Right kidney (tissue), 9 donors: ENCODE measurements around the gene PCDHB7.
"Not testable (repeated sequence)": the region's sequence is repeated elsewhere in the genome, so short reads cannot be mapped to it uniquely, and the experiment has no call there.

Experiments used
- DNase-seq: peaks from one replicate; pipeline ENCODE4 v3.0.0-alpha.2; 2016
- long read RNA-seq, 8 donors: transcript quantifications; one replicate each; lab custom pipeline, GENCODE V29; 2026

Gene PCDHB7
- long read RNA-seq, donor 1, partial matches to known transcripts: 0 of 4 reads
- long read RNA-seq, donor 1, other reads (novel, unspliced or antisense): 0 of 4 reads
- long read RNA-seq, donor 2, partial matches to known transcripts: 0 of 2 reads
- long read RNA-seq, donor 2, other reads (novel, unspliced or antisense): 0 of 2 reads
- long read RNA-seq, donor 3, partial matches to known transcripts: 0 of 4 reads
- long read RNA-seq, donor 3, other reads (novel, unspliced or antisense): 0 of 4 reads
- long read RNA-seq, donor 4, partial matches to known transcripts: 0 of 3 reads
- long read RNA-seq, donor 4, other reads (novel, unspliced or antisense): 0 of 3 reads
- long read RNA-seq, donor 5, transcript PCDHB7-201 (1 exons, 3,765 nt): major isoform, 8 of 8 reads
- long read RNA-seq, donor 5, partial matches to known transcripts: 0 of 8 reads
- long read RNA-seq, donor 5, other reads (novel, unspliced or antisense): 0 of 8 reads
- long read RNA-seq, donor 6, transcript PCDHB7-201 (1 exons, 3,765 nt): major isoform, 8 of 8 reads
- long read RNA-seq, donor 6, partial matches to known transcripts: 0 of 8 reads
- long read RNA-seq, donor 6, other reads (novel, unspliced or antisense): 0 of 8 reads
- long read RNA-seq, donor 7, transcript PCDHB7-201 (1 exons, 3,765 nt): major isoform, 14 of 14 reads
- long read RNA-seq, donor 7, partial matches to known transcripts: 0 of 14 reads
- long read RNA-seq, donor 7, other reads (novel, unspliced or antisense): 0 of 14 reads
- long read RNA-seq, donor 8, transcript PCDHB7-201 (1 exons, 3,765 nt): major isoform, 6 of 6 reads
- long read RNA-seq, donor 8, partial matches to known transcripts: 0 of 6 reads
- long read RNA-seq, donor 8, other reads (novel, unspliced or antisense): 0 of 6 reads

DNA sequence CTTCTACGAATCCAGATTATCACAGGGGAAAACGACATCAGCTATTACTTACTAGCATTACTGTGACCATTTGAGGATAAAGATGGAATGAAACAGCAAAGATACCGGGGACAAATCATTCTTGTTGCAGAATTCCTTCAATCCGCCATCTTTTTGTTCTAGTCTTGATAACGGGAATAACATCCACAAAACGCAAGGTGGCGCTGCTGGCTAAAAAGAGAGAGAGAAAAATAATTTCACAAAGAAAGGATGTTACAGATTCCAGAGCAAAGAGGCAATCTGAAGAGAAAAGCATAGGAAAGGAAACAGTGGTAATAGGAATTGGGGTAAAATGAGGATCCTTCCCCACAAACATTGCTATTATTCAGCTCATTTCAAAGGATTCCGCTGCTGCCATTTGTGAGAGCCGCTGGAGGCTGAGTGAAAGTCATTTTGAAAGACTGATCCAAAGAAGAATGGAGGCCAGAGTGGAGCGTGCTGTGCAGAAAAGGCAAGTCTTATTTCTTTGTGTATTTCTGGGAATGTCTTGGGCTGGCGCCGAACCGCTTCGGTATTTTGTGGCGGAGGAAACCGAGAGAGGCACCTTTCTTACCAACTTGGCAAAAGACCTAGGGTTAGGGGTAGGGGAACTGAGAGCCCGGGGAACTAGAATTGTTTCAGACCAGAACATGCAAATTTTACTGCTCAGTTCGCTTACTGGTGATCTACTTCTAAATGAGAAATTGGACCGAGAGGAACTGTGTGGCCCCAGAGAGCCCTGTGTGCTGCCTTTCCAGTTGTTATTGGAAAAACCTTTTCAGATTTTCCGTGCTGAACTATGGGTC lies at the start of gene PCDHB7:
PCDHB7 (plus strand) TSS at position 264 of the 824 bp plus-strand sequence; CDS start at position 456, 192 bp downstream.
- DNase-seq: peak; percentile 12

DNA sequence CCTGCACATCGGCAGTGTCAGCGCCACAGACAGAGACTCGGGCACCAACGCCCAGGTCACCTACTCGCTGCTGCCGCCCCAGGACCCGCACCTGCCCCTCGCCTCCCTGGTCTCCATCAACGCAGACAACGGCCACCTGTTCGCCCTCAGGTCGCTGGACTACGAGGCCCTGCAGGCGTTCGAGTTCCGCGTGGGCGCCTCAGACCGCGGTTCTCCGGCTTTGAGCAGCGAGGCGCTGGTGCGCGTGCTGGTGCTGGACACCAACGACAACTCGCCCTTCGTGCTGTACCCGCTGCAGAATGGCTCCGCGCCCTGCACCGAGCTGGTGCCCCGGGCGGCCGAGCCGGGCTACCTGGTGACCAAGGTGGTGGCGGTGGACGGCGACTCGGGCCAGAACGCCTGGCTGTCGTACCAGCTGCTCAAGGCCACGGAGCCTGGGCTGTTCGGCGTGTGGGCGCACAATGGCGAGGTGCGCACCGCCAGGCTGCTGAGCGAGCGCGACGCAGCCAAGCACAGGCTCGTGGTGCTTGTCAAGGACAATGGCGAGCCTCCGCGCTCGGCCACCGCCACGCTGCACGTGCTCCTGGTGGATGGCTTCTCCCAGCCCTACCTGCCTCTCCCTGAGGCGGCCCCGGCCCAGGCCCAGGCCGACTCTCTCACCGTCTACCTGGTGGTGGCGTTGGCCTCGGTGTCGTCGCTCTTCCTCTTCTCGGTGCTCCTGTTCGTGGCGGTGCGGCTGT lies 48.9 kb upstream of the PCDHB7 start:
- DNase-seq: not testable (repeated sequence)

DNA sequence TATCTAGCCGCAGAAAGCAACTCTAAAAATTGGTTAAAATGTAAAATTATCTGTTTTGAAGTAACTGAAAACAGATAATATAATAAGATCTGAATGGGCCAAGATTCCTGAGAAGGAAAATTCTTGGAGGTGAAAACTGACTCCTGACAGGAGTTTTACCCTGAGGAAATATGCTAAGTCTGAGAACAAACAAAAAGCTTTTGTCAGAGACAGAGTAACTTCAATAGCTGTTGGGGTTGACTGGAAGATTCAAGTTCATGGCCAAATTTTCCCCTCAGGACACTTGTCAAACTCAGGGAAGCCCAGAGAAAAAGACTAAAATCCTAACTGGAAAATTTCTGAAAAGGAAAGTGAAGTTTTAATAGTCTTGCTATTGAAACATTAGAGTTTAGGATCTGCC lies 45.1 kb upstream of the PCDHB7 start:
- no peak for DNase-seq

DNA sequence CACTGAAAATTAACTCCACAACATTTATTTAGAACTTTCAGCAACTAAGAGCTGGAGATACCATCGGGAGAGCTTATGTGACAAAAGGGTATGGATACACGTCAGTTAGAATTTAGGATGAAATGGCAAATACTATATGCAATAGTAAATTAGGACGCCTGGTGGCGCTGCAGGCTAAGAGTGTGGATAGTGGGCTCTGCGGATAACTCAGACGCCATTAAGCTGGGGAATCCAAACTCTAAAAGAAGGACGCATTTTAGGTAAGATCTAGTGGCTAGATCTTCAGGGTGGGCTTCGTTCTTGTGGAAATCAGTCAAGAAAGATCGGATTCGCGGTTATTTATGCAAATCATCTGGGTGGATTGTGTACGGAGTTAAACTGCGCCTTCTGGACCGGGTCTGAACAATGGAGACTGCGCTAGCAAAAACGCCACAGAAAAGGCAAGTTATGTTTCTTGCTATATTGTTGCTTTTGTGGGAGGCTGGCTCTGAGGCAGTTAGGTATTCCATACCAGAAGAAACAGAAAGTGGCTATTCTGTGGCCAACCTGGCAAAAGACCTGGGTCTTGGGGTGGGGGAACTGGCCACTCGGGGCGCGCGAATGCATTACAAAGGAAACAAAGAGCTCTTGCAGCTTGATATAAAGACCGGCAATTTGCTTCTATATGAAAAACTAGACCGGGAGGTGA lies 37.3 kb upstream of the PCDHB7 start, which contains the start of gene PCDHB5:
PCDHB5 (plus strand) TSS at position 177 of the 688 bp plus-strand sequence; CDS start at position 406, 229 bp downstream.
- DNase-seq: peak; percentile 31

DNA sequence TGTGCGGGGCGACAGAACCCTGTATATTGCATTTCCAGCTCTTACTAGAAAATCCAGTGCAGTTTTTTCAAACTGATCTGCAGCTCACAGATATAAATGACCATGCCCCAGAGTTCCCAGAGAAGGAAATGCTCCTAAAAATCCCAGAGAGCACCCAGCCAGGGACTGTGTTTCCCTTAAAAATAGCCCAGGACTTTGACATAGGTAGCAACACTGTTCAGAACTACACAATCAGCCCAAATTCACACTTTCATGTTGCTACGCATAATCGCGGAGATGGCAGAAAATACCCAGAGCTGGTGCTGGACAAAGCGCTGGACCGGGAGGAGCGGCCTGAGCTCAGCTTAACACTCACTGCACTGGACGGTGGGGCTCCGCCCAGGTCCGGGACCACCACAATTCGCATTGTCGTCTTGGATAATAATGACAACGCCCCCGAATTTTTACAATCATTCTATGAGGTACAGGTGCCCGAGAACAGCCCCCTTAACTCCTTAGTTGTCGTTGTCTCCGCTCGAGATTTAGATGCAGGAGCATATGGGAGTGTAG lies 36.7 kb upstream of the PCDHB7 start:
- DNase-seq: no peak

DNA sequence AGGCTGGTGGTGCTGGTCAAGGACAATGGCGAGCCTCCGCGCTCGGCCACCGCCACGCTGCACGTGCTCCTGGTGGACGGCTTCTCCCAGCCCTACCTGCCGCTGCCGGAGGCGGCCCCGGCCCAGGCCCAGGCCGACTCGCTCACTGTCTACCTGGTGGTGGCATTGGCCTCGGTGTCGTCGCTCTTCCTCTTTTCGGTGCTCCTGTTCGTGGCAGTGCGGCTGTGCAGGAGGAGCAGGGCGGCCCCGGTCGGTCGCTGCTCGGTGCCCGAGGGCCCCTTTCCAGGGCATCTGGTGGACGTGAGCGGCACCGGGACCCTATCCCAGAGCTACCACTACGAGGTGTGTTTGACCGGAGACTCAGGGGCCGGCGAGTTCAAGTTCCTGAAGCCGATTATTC lies 35.1 kb upstream of the PCDHB7 start:
- DNase-seq: not testable (repeated sequence)

DNA sequence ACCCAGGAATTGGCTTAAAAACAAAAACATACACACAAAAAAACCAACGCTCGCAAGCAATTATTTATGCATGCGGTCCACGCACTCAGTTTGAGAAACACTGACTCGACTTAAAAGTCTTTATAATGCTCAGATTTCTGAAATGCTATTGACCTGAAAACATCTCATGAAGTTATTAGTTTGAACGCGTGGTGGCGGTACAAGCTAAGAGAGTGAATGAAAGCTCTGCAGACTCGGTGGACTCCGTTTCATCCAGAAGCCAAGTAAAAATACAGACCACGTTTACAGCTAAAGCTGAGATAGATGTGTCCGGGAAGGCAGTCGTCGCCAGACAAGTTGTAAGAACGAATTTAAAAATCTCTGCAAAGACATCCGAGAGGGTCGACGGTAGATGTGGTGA lies 22.6 kb upstream of the PCDHB7 start, which contains the start of gene PCDHB6:
PCDHB6 (plus strand) TSS at position 246 of the 400 bp plus-strand sequence. CDS start 201 bp downstream, outside the sequence.
- no peak for DNase-seq

DNA sequence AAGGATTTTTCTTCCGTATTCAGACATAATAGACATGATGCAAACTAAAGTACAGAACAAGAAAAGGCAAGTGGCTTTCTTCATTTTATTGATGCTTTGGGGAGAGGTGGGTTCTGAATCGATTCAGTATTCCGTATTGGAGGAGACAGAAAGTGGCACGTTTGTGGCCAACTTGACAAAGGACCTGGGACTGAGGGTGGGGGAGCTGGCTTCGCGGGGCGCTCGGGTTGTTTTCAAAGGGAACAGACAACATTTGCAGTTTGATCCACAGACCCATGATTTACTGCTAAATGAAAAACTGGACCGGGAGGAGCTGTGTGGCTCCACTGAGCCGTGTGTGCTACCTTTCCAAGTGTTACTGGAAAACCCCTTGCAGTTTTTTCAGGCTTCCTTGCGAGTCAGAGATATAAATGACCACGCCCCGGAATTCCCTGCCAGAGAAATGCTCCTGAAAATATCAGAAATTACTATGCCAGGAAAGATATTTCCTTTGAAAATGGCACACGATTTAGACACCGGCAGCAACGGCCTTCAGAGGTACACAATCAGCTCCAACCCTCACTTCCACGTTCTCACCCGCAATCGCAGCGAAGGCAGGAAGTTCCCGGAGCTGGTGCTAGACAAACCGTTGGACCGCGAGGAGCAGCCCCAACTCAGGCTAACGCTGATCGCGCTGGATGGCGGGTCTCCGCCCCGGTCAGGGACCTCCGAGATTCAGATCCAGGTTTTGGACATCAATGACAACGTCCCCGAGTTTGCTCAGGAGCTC lies 22.0 kb upstream of the PCDHB7 start:
- no peak for DNase-seq

DNA sequence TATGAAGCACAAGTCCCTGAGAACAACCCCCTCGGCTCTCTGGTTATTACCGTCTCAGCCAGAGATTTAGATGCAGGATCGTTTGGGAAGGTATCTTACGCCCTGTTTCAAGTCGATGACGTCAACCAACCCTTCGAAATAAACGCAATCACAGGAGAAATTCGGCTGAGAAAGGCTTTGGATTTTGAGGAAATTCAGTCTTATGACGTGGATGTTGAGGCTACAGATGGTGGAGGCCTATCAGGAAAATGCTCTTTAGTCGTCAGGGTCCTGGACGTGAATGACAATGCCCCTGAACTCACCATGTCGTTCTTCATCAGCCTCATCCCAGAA lies 21.5 kb upstream of the PCDHB7 start:
- DNase-seq: no peak

DNA sequence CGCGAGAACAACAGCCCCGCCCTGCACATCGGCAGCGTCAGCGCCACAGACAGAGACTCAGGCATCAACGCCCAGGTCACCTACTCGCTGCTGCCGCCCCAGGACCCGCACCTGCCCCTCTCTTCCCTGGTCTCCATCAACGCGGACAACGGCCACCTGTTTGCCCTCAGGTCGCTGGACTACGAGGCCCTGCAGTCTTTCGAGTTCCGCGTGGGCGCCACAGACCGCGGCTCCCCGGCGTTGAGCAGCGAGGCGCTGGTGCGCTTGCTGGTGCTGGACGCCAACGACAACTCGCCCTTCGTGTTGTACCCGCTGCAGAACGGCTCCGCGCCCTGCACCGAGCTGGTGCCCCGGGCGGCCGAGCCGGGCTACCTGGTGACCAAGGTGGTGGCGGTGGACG lies 20.8 kb upstream of the PCDHB7 start:
- not testable (repeated sequence) for DNase-seq

DNA sequence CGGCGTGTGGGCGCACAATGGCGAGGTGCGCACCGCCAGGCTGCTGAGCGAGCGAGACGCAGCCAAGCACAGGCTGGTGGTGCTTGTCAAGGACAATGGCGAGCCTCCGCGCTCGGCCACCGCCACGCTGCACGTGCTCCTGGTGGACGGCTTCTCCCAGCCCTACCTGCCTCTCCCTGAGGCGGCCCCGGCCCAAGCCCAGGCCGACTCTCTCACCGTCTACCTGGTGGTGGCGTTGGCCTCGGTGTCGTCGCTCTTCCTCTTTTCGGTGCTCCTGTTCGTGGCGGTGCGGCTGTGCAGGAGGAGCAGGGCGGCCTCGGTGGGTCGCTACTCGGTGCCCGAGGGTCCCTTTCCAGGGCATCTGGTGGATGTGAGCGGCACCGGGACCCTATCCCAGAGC lies 20.3 kb upstream of the PCDHB7 start:
- not testable (repeated sequence) for DNase-seq

DNA sequence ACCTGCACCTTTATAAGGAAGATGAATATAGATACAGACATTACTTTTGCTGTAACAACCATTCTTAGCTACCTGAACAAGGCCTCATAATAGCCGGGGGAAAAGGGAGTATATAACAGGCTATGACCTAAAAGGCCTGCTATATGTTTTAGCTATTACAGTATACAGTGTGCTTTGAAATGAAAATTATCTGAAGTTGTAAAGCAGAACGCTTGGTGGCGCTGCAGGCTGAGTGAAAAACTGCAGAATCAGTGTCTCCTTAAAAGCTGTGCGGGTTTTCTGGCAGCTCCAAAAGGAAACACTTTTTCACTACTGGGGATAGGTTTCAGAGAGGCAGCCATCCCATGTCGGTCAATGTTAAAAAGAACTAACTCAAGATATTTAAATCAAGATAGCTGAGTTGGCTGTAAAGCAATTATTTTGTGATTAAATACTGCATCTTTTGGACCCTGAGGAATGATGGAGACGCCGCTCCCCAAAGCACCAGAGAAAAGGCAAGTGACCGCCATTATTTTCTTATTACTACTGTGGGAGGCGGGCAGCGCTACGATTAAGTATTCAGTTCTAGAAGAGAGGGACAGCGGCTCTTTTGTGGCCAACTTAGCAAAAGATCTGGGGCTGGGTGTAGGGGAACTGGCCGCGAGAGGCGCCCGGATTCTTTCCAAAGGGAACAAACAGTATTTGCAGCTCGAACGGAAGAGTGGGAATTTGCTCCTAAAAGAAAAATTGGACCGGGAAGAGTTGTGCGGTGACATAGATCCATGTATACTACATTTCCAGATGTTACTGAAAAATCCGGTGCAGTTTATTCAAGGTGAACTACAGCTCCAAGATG lies 16.7 kb upstream of the PCDHB7 start:
- no peak for DNase-seq

DNA sequence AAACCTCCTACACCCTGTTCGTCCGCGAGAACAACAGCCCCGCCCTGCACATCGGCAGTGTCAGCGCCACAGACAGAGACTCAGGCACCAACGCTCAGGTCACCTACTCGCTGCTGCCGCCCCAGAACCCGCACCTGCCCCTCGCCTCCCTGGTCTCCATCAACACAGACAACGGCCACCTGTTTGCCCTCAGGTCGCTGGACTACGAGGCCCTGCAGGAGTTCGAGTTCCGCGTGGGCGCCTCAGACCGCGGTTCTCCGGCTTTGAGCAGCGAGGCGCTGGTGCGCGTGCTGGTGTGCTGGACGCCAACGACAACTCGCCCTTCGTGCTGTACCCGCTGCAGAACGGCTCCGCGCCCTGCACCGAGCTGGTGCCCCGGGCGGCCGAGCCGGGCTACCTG lies 15.1 kb upstream of the PCDHB7 start:
- DNase-seq: not testable (repeated sequence)

DNA sequence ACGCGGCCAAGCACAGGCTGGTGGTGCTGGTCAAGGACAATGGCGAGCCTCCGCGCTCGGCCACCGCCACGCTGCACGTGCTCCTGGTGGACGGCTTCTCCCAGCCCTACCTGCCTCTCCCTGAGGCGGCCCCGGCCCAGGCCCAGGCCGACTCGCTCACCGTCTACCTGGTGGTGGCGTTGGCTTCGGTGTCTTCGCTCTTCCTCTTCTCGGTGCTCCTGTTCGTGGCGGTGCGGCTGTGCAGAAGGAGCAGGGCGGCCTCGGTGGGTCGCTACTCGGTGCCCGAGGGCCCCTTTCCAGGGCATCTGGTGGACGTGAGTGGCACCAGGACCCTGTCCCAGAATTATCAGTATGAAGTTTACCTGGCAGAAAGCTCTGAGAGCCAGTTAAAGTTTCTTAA lies 14.5 kb upstream of the PCDHB7 start:
- not testable (repeated sequence) for DNase-seq

DNA sequence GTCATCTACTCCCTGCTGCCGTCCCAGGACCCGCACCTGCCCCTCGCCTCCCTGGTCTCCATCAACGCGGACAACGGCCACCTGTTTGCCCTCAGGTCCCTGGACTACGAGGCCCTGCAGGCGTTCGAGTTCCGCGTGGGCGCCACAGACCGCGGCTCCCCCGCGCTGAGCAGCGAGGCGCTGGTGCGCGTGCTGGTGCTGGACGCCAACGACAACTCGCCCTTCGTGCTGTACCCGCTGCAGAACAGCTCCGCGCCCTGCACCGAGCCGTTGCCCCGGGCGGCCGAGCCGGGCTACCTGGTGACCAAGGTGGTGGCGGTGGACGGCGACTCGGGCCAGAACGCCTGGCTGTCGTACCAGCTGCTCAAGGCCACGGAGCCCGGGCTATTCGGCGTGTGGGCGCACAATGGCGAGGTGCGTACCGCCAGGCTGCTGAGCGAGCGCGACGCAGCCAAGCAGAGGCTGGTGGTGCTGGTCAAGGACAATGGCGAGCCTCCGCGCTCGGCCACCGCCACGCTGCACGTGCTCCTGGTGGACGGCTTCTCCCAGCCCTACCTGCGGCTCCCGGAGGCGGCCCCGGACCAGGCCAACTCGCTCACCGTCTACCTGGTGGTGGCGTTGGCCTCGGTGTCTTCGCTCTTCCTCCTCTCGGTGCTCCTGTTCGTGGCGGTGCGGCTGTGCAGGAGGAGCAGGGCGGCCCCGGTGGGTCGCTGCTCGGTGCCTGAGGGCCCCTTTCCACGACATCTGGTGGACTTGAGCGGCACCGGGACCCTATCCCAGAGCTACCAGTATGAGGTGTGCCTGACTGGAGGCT lies 2.1 kb downstream of the PCDHB7 start:
- not testable (repeated sequence) for DNase-seq

DNA sequence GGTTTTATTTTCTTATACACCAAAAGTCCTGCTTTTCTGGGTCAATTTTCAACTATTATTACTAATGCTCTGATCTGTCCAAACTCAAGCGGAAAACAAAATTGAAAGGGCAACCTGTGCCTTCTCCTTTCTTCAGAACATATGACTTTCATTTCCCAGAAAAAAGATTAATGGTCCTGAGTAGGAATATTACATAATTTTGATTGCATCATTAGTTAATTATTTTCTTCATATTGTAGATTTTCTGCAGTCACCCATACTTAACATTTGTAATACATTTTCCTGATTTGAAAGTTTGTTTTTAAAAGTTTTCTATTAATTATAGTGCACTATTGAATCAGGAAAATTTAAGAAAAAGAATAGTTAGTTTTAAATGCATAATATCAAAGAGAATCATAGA lies 3.5 kb downstream of the PCDHB7 start:
- DNase-seq: no peak

DNA sequence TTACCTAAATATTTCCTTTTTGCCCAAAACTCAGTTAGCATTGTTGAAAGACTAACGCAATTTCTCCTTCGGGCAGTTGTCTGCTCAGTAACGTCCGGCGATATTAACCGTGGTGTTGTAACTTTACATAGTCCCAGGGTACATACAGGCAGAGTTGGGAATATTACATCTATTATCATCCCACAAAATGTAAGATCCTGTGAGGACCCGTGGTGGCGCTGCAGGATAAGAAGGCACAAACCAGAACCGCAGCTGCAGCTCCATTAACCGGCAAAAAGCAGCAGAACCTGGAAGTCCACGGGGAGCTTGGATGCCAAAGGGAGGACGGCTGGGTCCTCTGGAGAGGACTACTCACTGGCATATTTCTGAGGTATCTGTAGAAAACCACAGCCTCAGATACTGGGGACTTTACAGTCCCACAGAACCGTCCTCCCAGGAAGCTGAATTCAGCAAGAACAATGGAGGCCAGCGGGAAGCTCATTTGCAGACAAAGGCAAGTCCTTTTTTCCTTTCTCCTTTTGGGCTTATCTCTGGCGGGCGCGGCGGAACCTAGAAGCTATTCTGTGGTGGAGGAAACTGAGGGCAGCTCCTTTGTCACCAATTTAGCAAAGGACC lies 5.2 kb downstream of the PCDHB7 start, which contains the start of gene PCDHB8:
PCDHB8 (plus strand) TSS at position 214 of the 615 bp plus-strand sequence; CDS start at position 459, 245 bp downstream.
- not testable (repeated sequence) for DNase-seq
